ENCODE data around the gene CLCN2.
A peak's percentile ranks its signal among the peaks of the same experiment; 100 is the strongest.
"Not testable (repeated sequence)": the region's sequence is repeated elsewhere in the genome, so short reads cannot be mapped to it uniquely, and the experiment has no call there.

The CLCN2 gene

GRCh38 chr3:184343200-184343876, 18.1 kb downstream of the CLCN2 start:
- DNase-seq = no peak

- peak; percentile 96 for DNase-seq
Observed at GRCh38 chr3:184341925-184342324, 19.5 kb downstream of the CLCN2 start.

GRCh38 chr3:184339451-184340135, 21.8 kb downstream of the CLCN2 start:
- DNase-seq = not testable (repeated sequence)

GRCh38 chr3:184339001-184339400, 22.4 kb downstream of the CLCN2 start:
- no peak for DNase-seq

DNA sequence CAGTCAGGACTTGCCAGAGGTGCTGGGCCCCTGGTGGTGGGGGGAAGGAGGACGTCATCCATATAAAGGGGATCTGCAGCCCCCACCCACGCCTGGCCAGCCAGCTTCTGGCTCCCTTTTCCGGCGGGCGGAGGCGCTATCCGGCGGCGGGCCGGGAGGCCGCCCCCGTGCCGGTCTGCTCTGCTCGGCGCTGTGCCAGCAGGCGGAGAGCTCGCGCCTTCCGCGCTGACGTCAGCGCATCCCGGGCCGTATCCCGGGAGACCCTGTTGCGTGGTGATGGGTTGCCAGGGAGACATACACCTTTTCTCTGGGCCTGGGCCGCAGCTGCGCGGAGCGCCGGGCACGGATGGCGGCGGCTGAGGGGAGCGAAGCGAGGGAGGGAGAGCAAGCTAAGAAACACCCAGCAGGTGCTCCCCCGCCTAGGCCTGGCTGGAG, 22.9 kb downstream of the CLCN2 start:
- DNase-seq = no peak

- DNase-seq = no peak
Observed at GRCh38 chr3:184337981-184338380, 23.4 kb downstream of the CLCN2 start.

- DNase-seq = no peak
Observed at GRCh38 chr3:184337399-184337714, 24.0 kb downstream of the CLCN2 start, which contains the start of gene FAM131A. TSS of gene FAM131A (plus strand) at chr3:184337600. CDS start at chr3:184337631, 31 bp downstream.

DNA sequence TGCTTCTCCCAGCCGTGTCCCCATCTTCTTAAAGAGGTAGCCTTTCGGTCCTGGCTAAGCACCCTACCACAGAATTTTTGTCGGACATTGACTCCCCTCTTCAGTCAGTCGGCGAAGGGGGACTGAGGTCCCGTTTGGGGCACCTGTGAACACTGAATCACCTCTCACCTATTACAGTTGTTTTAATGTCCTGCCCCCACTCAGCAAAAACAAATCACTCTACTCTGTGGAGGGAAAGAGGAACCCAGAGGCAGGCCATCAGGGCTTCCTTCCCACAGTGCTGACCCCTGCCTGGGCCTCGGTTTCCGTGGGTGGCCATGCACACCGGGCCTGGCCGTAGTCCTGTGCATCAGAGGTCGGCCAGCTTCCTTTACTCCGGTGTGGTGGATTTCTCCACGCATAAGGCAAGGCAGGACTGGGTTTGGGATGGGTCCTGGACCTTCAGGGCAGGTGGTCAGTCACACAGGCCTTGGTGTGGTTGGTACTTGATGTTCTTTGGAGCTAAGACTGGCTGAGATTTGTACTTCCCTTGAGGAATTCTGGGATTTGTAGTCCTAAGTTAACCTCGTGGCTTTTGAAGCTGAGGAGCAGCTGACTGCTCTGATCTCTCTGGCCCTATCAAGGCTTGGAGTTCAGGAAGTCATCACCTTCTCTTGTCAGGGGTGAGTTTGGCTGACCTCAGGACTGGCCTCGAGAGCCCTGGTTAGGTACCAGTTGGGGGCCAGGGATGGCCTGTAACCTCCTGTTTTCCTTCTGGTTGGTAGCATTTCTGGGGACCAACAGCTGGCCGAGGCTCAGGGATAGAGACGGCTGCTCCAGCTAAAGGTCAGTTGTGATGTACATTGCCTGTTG, 24.6 kb downstream of the CLCN2 start:
- peak; percentile 72 for DNase-seq

GRCh38 chr3:184335661-184336546, 25.5 kb downstream of the CLCN2 start:
- DNase-seq = peak; percentile 87

GRCh38 chr3:184335291-184335660, 26.1 kb downstream of the CLCN2 start:
- peak; percentile 72 for DNase-seq

DNA sequence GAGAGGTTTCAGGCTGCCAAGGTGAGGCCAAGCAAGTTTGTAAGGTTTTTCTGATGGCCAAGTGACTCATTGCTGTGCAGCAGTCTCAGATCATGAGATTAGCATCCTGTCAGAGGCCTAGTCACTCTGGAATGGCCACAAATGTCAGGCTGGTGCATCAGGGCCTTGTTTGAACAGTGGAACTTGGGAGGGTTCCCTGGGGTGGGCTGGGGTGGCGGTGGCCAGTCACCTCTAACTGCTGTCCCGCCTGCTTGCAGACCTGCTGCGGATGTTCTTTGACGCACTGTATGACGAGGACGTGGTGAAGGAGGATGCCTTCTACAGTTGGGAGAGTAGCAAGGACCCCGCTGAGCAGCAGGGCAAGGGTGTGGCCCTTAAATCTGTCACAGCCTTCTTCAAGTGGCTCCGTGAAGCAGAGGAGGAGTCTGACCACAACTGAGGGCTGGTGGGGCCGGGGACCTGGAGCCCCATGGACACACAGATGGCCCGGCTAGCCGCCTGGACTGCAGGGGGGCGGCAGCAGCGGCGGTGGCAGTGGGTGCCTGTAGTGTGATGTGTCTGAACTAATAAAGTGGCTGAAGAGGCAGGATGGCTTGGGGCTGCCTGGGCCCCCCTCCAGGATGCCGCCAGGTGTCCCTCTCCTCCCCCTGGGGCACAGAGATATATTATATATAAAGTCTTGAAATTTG, 26.8 kb downstream of the CLCN2 start:
- DNase-seq = peak; percentile 57

GRCh38 chr3:184333700-184334099, 27.7 kb downstream of the CLCN2 start:
- DNase-seq = no peak

- DNase-seq = no peak
Observed at GRCh38 chr3:184333190-184333589, 28.2 kb downstream of the CLCN2 start.

- DNase-seq = no peak
Observed at GRCh38 chr3:184332370-184333090, 28.9 kb downstream of the CLCN2 start.

- DNase-seq = no peak
Observed at GRCh38 chr3:184328516-184328915, 32.9 kb downstream of the CLCN2 start.

DNA sequence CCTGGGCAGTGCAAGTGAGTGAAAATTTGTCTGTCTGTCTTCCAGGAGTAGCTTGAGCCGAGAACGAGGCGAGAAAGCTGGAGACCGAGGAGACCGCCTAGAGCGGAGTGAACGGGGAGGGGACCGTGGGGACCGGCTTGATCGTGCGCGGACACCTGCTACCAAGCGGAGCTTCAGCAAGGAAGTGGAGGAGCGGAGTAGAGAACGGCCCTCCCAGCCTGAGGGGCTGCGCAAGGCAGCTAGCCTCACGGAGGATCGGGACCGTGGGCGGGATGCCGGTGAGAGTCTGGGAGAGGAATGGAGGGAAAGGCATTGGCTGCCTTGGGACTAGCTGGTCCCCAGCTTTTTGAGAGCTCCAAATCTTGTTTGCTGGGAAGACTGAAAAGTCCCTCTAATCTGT, 34.2 kb downstream of the CLCN2 start:
- no peak for DNase-seq

DNA sequence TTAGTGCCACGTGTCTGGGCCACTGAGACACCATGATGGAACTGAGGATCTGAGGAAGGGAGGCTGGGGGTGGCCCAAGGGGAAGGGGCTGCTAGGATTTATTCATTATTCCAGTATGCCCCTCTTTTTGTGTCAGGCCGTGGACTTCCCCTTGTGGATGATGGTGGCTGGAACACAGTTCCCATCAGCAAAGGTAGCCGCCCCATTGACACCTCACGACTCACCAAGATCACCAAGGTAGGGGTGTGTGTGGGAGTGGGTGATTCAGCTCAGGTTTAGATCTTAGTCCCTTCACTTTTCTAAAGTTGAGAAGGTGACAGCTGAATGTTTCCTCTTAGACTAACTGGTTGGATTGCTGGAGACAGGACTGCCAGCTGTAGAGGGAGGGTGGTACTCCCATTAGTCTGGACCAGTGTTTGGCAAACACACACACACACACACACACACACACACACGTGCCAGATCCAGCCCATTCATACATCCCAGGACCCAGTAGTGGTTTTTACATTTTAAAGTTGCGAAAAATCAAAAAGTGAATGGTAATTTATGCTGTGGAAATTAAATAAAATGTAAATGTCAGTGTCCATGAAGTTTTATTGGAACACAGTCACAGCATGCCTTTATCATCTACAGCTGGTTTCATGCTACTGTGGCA, 35.6 kb downstream of the CLCN2 start:
- no peak for DNase-seq

DNA sequence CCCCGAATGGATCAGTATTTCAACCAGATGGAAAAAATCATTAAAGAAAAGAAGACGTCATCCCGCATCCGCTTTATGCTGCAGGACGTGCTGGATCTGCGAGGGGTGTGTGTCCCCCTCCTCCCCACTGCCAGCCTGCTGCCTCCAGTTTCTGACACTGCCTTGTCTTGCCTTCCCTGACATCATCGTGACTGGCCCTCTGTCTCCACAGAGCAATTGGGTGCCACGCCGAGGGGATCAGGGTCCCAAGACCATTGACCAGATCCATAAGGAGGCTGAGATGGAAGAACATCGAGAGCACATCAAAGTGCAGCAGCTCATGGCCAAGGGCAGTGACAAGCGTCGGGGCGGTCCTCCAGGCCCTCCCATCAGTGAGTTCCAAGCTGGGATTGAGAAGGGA, 36.1 kb downstream of the CLCN2 start:
- no peak for DNase-seq

- no peak for DNase-seq
Observed at GRCh38 chr3:184323696-184324095, 37.7 kb downstream of the CLCN2 start.

DNA sequence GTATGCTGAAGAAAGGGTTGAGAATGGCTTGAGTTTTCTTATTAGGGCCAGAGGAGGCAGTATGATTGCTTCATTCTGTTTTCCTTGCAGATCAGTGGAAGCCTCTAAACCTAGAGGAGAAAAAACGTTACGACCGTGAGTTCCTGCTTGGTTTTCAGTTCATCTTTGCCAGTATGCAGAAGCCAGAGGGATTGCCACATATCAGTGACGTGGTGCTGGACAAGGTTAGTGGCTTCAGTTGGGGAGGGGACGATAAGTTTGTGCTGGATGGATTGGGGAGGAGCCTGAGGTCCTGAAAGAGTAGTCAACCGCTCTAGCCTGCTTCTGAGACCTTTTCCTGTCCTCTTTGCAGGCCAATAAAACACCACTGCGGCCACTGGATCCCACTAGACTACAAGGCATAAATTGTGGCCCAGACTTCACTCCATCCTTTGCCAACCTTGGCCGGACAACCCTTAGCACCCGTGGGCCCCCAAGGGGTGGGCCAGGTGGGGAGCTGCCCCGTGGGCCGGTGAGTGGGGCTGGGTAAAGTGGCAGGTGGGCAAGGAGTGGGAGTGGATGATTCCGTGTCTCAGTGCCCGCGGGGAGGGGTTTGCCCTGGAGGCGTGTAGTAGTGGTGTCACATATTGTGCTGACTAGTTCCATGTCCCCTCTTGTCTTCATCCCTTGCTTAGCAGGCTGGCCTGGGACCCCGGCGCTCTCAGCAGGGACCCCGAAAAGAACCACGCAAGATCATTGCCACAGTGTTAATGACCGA, 38.5 kb downstream of the CLCN2 start:
- DNase-seq = no peak
